IPS DF 6.9 (cell line): ENCODE measurements around the gene DDAH1.

Experiments
- DNase-seq: peaks from one replicate; pipeline ENCODE4 v3.0.0-alpha.2; 2013; ENCODE audit warnings: low read depth, low spot score
- H3K27ac ChIP-seq: one replicate; pipeline ENCODE4 v1.5.1; 2013; ENCODE audit warnings: low read length, control low read depth
- H3K27me3 ChIP-seq: 2 replicates; pipeline ENCODE4 v1.6.1; 2013; ENCODE audit warnings: mild to moderate bottlenecking, low read length; ENCODE audit not compliant: control insufficient read depth, insufficient read depth
- H3K36me3 ChIP-seq: 2 replicates; pipeline ENCODE4 v1.6.1; 2013; ENCODE audit warnings: low read length; ENCODE audit not compliant: control insufficient read depth, insufficient read depth
- H3K4me1 ChIP-seq: 2 replicates; pipeline ENCODE4 v1.6.1; 2013; ENCODE audit warnings: low read length; ENCODE audit not compliant: control insufficient read depth, insufficient read depth
- H3K4me3 ChIP-seq: 2 replicates; pipeline ENCODE4 v1.5.1; 2013; ENCODE audit warnings: mild to moderate bottlenecking, low read length
- H3K9me3 ChIP-seq: 2 replicates; pipeline ENCODE4 v1.6.1; 2013; ENCODE audit warnings: low read length, inconsistent platforms; ENCODE audit not compliant: control insufficient read depth, insufficient read depth
- WGBS: extraction: QIAGEN DNeasy Blood & Tissue Kit; methylation state at CpG from one replicate; pipeline ENCODE4 v1.1.7; 2013; ENCODE audit warnings: mixed read lengths, missing lambda C conversion rate; ENCODE audit not compliant: insufficient read length, insufficient coverage; 5-methylcytosine and 5-hydroxymethylcytosine counted together

DDAH1 gene

DNA sequence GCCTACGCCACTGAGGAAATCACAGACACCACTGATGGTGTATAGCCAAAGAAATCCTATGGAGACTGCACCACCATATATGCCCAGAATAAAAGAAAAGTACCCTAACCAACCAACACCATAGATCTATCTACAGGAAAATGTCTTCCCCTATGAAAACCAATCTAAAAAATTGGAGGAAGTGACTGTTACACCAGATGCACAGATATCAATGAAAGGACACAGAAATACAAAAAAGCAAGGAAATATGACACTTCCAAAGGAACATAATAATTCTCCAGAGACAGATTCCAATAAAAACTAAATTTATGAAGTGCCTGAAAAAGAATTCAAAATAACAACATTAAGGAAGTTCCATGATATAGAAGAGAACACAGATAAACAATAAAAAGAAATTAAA is 131.8 kb downstream of the DDAH1 start:
- Histone ChIP-seq H3K36me3 (no peaks in the 10 kb centered on the region), H3K27ac (no peak overlapping the region), H3K27me3 (no peaks in the 10 kb centered on the region), H3K4me1 (peaks cover 3% of the 10 kb centered on the region; the same call in 1 of the 2 replicates), H3K4me3 (no peak overlapping the region), H3K9me3 (no peaks in the 10 kb centered on the region)
- no peak for DNase-seq
- WGBS = no CpG with 5 or more reads among the region's 1 CpG

DNA sequence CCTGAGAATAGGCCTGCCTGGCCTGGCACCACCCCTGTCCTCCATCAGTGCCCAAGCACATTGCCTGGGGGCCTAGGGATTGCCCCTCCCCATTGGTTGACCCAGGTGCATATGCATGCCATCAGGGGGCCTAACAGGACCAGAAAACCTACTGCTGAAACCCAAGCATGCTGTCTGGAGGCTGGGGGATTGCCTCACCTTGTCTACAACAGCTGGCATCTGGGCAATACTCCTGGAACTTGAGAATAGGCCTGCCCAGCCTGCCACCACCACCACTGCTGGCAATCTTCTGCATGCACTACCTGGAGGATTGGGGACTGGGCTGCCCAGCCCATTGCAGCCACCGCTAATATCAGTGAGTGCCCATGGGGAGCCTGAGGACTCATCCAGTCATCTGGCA is 132.4 kb downstream of the DDAH1 start:
- H3K36me3 ChIP-seq = no peaks in the 10 kb centered on the region
- no peak overlapping the region for H3K27ac ChIP-seq
- DNase-seq = no peak
- peaks cover 3% of the 10 kb centered on the region; the same call in 1 of the 2 replicates for H3K4me1 ChIP-seq
- no peaks in the 10 kb centered on the region for H3K9me3 ChIP-seq
- H3K27me3 ChIP-seq = no peaks in the 10 kb centered on the region
- no peak overlapping the region for H3K4me3 ChIP-seq
- WGBS = no CpG with 5 or more reads among the region's 1 CpG

DNA sequence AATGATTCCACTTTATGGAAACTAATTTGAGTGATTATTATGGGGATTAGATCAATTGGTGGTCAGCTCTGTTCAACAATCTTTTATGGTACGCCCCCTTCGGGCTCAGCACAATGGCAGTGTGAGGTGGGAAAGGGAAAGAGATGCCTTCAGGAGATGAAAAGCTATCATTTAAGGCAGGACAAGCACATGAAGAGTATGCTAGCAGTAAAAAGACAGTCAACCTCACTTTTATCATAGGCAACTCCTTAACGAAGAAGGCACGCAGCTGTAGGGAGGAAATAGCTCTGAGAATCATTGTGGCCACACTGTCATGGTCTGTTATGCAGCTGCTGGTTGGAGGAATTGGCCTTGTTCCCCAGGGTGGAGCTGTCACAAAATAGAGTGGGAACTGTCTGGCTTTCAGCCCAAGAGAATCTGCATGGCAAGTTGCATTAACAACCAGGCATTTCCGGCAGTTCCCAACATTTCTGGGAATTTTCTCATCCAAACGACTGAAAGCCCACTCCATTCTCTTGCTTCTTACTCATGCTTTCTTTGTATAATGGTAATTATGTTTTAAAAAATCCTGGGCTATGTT is 134.2 kb downstream of the DDAH1 start:
- Histone ChIP-seq H3K4me3 (no peak overlapping the region), H3K36me3 (no peaks in the 10 kb centered on the region), H3K27ac (no peak overlapping the region), H3K4me1 (peaks cover 3% of the 10 kb centered on the region; the same call in 1 of the 2 replicates), H3K9me3 (no peaks in the 10 kb centered on the region), H3K27me3 (no peaks in the 10 kb centered on the region)
- DNase-seq = no peak
- no CpG with 5 or more reads among the region's 6 CpGs for WGBS

DNA sequence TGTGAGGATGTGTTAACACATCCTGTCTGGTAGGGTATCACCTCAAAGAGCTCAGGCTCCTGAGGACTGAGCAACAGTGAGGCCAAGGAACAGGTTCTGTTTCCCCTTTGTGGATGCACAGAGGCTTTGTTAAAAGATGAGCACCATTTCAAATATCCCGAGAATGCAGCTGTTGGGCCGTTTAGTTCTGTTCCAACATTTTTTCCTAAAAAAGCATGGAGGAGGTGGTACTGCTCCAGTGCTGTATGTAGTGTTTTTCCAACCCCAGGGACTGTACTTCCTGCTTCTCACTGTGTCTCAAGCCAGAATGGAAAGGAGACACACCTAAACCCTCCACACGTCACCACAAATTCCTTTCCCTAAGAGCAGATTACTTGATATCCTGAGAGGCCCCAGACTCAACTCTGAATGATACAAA is 134.7 kb downstream of the DDAH1 start:
- WGBS = no CpG with 5 or more reads among the region's 3 CpGs
- DNase-seq = no peak
- Histone ChIP-seq H3K27me3 (no peaks in the 10 kb centered on the region), H3K36me3 (no peaks in the 10 kb centered on the region), H3K9me3 (no peaks in the 10 kb centered on the region), H3K4me3 (no peak overlapping the region), H3K27ac (no peak overlapping the region), H3K4me1 (peaks cover 3% of the 10 kb centered on the region; the same call in 1 of the 2 replicates)

DNA sequence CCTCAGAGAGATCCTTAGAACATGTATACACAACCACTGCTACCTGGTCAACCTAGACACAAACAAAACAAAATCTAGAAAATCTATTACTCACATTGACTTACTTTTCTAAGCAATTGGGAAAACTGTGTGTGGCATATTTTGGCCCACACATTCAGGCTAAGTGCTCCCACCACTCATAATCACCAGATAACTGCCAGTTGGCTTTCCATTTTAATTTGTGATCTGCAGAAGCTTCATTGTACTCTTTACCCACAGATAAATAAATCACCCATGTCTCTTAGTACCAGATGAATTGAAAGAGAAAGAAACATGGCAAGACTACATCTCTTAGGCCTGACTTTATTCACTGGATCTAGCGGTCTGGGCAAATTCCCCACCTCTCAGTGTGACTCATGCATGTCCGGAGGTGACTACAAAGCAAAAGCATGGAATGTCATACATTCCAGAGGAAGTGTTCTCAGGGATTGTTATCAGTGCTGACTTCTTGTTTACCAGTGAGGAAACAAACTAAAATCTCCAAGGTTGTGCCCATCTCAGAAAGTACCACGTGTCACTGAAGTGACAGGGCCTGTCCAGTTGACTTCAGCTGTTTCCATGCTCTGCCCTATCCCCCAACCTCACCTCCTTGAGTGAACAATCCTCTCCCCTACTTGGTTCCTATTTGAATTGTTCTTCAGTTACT is 136.1 kb downstream of the DDAH1 start:
- no peak overlapping the region for H3K27ac ChIP-seq
- peaks cover 4% of the 10 kb centered on the region; the same call in 1 of the 2 replicates for H3K4me1 ChIP-seq
- no peak overlapping the region for H3K4me3 ChIP-seq
- no peaks in the 10 kb centered on the region for H3K9me3 ChIP-seq
- WGBS = no CpG with 5 or more reads among the region's 3 CpGs
- no peaks in the 10 kb centered on the region for H3K36me3 ChIP-seq
- H3K27me3 ChIP-seq = no peaks in the 10 kb centered on the region
- no peak for DNase-seq

DNA sequence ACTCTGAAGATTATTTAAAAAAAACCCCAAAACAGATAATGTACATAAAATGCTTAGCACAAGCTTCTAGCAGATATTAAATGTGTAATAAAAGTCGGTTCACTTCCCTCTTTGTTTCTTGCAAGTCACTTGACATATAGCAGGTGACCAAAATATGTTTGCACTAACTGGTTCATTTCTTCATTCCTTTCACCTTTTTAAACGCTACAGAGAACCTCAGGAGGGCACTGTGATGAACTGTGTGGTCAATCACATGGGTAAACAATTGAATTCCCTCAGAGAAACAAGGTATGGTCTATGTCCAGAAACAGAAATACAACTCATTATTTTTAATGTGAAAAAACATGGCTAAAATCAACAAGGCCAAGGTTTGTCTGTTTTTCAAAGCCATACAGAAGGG is 137.2 kb downstream of the DDAH1 start:
- H3K27me3 ChIP-seq = no peaks in the 10 kb centered on the region
- no CpG with 5 or more reads among the region's 2 CpGs for WGBS
- H3K27ac ChIP-seq = no peak overlapping the region
- no peaks in the 10 kb centered on the region for H3K9me3 ChIP-seq
- no peak for DNase-seq
- peaks cover 4% of the 10 kb centered on the region; the same call in 1 of the 2 replicates for H3K4me1 ChIP-seq
- H3K36me3 ChIP-seq = no peaks in the 10 kb centered on the region
- H3K4me3 ChIP-seq = no peak overlapping the region

DNA sequence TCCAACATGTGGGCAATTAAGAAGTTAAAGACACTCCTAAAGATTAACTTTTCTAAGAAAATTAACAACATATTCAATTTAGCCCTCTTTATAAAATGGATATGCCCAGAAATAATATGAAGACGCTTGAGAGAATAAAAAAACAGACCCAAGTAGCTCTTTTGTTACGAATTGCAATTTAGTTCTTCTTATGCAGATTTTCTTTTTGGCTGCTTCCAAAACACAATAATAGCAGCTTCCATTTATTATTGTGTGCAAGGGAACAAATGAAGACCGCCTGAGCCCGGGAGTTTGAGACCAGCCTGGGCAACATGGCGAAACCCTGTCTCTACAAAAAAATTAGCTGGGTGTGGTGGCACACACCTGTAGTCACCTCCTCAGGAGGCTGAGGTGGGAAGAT is 138.1 kb downstream of the DDAH1 start:
- H3K27ac ChIP-seq = no peak overlapping the region
- DNase-seq = no peak
- no peaks in the 10 kb centered on the region for H3K9me3 ChIP-seq
- peaks cover 4% of the 10 kb centered on the region; the same call in 1 of the 2 replicates for H3K4me1 ChIP-seq
- H3K4me3 ChIP-seq = no peak overlapping the region
- WGBS = no CpG with 5 or more reads among the region's 5 CpGs
- no peaks in the 10 kb centered on the region for H3K27me3 ChIP-seq
- H3K36me3 ChIP-seq = no peaks in the 10 kb centered on the region

DNA sequence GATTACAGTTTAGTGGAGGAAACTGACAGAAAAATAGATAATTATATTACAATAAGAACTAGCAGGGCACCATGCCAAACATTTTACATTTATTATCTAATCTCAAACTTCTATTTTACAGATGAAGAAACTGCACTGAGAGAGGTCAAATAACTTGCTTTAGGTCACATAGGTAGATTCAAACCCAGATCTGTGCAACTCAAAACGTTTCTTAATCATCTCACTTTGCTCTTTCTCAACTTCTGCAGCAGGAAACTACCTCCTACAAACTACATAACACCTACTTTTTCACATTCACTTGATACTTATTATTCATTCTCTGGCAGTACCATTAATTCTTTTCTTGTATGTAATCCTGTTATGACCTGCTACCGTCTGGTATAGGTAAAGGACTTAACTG is 138.6 kb downstream of the DDAH1 start:
- no peaks in the 10 kb centered on the region for H3K9me3 ChIP-seq
- no peak overlapping the region for H3K4me3 ChIP-seq
- H3K27me3 ChIP-seq = no peaks in the 10 kb centered on the region
- WGBS = 100% methylated on average over 1 of the region's 2 CpGs
- DNase-seq = no peak
- H3K4me1 ChIP-seq = peaks cover 4% of the 10 kb centered on the region; the same call in 1 of the 2 replicates
- no peak overlapping the region for H3K27ac ChIP-seq
- no peaks in the 10 kb centered on the region for H3K36me3 ChIP-seq

DNA sequence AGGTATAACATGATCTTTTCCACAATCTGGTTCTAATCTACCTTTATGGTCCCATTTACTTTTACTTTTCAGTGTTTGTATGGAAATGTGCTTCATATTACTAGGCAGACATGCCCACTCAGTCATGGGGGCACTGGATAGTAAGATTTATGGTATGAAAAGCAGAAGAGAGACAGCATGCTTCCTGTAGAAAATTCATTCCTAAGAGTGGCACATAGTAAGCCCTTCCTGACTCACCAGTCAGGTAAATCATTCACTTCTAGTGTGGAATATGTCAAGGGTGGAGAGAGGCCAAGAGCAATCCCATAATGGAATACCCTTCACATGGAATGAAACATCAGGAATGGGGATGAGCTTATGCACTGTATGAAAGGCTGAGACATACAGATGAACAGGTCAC is 139.0 kb downstream of the DDAH1 start:
- no peaks in the 10 kb centered on the region for H3K36me3 ChIP-seq
- DNase-seq = no peak
- no peak overlapping the region for H3K27ac ChIP-seq
- peaks cover 4% of the 10 kb centered on the region; the same call in 1 of the 2 replicates for H3K4me1 ChIP-seq
- H3K9me3 ChIP-seq = no peaks in the 10 kb centered on the region
- H3K4me3 ChIP-seq = no peak overlapping the region
- H3K27me3 ChIP-seq = no peaks in the 10 kb centered on the region

DNA sequence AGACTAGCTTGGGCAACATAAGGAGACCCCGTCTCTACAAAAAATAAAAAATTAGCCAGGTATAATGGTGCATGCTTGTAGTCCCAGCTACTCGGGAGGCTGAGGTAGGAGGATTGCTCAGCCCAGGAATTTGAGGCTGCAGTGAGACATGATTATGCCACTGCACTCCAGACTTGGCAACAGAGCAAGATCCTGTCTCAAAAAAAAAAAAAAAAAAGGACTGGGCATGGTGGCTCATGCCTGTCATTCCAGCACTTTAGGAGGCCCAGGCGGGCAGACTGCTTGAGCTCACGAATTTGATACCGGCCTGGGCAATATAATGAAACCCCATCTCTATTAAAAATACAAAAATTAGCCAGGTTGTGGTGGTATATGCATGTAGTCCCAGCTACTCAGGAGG is 141.2 kb downstream of the DDAH1 start:
- Histone ChIP-seq H3K36me3 (no peaks in the 10 kb centered on the region), H3K4me1 (peaks cover 3% of the 10 kb centered on the region; the same call in 1 of the 2 replicates), H3K4me3 (no peak overlapping the region), H3K9me3 (no peaks in the 10 kb centered on the region), H3K27me3 (no peaks in the 10 kb centered on the region), H3K27ac (no peak overlapping the region)
- no CpG with 5 or more reads among the region's 5 CpGs for WGBS
- no peak for DNase-seq

DNA sequence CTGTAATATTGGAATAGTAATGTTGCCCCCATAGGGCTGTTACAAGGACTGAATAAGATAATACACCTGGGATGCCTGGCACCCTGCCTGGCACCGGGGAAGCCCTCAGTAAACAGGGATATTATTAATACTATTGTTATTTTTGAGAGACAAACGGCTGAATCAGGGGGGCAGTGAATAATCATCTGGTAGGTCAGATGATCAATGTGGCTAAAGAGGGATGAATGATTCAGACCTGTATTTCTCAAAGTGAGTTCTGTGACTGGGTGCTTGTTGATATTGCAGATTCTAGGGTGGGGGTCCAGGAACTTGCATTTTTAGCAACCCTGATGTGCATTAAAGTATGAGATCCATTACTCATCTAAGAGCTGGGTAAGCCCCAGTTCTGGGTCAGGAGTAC is 142.3 kb downstream of the DDAH1 start:
- Histone ChIP-seq H3K4me3 (no peak overlapping the region), H3K9me3 (no peaks in the 10 kb centered on the region), H3K4me1 (peaks cover 3% of the 10 kb centered on the region; the same call in 1 of the 2 replicates), H3K27me3 (no peaks in the 10 kb centered on the region), H3K36me3 (no peaks in the 10 kb centered on the region), H3K27ac (no peak overlapping the region)
- DNase-seq = no peak
- WGBS = no CpG with 5 or more reads among the region's 2 CpGs
